Caco-2 (cell line): ENCODE results near the gene CTIF. TPM values are rescaled to one million over a fixed set of nuclear protein-coding genes. Genes with fewer than 3 reads are reported as not detected.
A peak's percentile ranks its signal among the peaks of the same experiment; 100 is the strongest.

Source experiments
- BruUV-seq: library from RNA; stranded (reverse); fragments of 400-500 nt; replicated peaks from 2 replicates; lab custom pipeline; 2021; lab: Mats Ljungman, UMichigan
- CTCF ChIA-PET: fragments of 300-600 bp; sonication (Branson Sonifier 250); formaldehyde crosslinking; loops from one replicate; lab custom pipeline; 2022; ENCODE audit warnings: antibody characterized with exemption; lab: Charles Lee
- POLR2A ChIA-PET: fragments of 300-600 bp; sonication (Branson Sonifier 250); formaldehyde crosslinking; loops from one replicate; lab custom pipeline; 2022; ENCODE audit warnings: antibody characterized with exemption; lab: Charles Lee
- DNase-seq, 2 experiments: peaks; one replicate each; pipeline versions ENCODE4 v3.0.0 to v3.0.0-alpha.2; 2020 to 2022
- H3K27me3 ChIP-seq: replicated peaks from 2 replicates; pipeline ENCODE4 v1.6.0; 2011; ENCODE audit warnings: low read length; ENCODE audit not compliant: control insufficient read depth, insufficient read depth
- H3K36me3 ChIP-seq: 2 replicates; pipeline ENCODE4 v1.5.1; 2011; ENCODE audit warnings: low read length; ENCODE audit not compliant: control insufficient read depth, insufficient read depth
- H3K4me1 ChIP-seq: fragments of 250-450 bp; sonication (Bioruptor Pico); 2 replicates; pipeline ENCODE4 v1.5.1; 2020; ENCODE audit warnings: mild to moderate bottlenecking
- H3K4me3 ChIP-seq: 2 replicates; pipeline ENCODE4 v1.5.1; 2011; ENCODE audit warnings: low read depth, mild to moderate bottlenecking, control low read depth, low read length
- H3K9me3 ChIP-seq: fragments of 250-450 bp; sonication (Bioruptor Pico); 2 replicates; pipeline ENCODE4 v1.5.1; 2020; ENCODE audit warnings: mild to moderate bottlenecking, moderate library complexity
- H3K27ac Mint-ChIP-seq: one replicate; pipeline ENCODE4 v1.8.0; 2022; ENCODE audit warnings: mixed read lengths; ENCODE audit not compliant: unreplicated experiment
- H3K27me3 Mint-ChIP-seq: one replicate; pipeline ENCODE4 v1.8.0; 2022; ENCODE audit warnings: mixed read lengths; ENCODE audit not compliant: insufficient read depth, unreplicated experiment
- H3K36me3 Mint-ChIP-seq: one replicate; pipeline ENCODE4 v1.8.0; 2022; ENCODE audit warnings: mild to moderate bottlenecking, mixed read lengths; ENCODE audit not compliant: insufficient read depth, unreplicated experiment
- H3K4me1 Mint-ChIP-seq: one replicate; pipeline ENCODE4 v1.8.0; 2022; ENCODE audit warnings: low read depth, mixed read lengths; ENCODE audit not compliant: unreplicated experiment
- H3K4me3 Mint-ChIP-seq: one replicate; pipeline ENCODE4 v1.8.0; 2022; ENCODE audit warnings: mild to moderate bottlenecking, moderate library complexity, mixed read lengths; ENCODE audit not compliant: unreplicated experiment
- H3K9me3 Mint-ChIP-seq: one replicate; pipeline ENCODE4 v1.8.0; 2022; ENCODE audit warnings: mixed read lengths; ENCODE audit not compliant: unreplicated experiment
- intact Hi-C: fragments of 100-400 bp; cut with micrococcal nuclease; formaldehyde crosslinking; loops from one replicate; pipeline ENCODE4 v1.10.0; 2022; ENCODE audit not compliant: unreplicated experiment
- total RNA-seq: library from RNA; stranded (reverse); gene quantifications from 2 replicates; pipeline ENCODE4 v1.2.3, GENCODE V29; 2022
- TF ChIP-seq, protein P1 (sequence below), 2 experiments: fragments of 200-600 bp in 1 of 2; IDR thresholded peaks; 1 replicate in 1 of 2; 2 replicates in 1 of 2; pipeline versions ENCODE4 v1.5.1 to v1.8.0; 2011 to 2022; ENCODE audit warnings: antibody characterized with exemption in 1 of 2, control low read depth in 1 of 2, inconsistent platforms in 1 of 2, low read depth in 1 of 2, low read length in 1 of 2, mild to moderate bottlenecking in 1 of 2, moderate library complexity in 1 of 2; ENCODE audit not compliant: insufficient read depth in 1 of 2, severe bottlenecking in 1 of 2, unreplicated experiment in 1 of 2

Gene CTIF
- total RNA-seq, 1 experiment from 2014 or later = 19.9 TPM

DNA sequence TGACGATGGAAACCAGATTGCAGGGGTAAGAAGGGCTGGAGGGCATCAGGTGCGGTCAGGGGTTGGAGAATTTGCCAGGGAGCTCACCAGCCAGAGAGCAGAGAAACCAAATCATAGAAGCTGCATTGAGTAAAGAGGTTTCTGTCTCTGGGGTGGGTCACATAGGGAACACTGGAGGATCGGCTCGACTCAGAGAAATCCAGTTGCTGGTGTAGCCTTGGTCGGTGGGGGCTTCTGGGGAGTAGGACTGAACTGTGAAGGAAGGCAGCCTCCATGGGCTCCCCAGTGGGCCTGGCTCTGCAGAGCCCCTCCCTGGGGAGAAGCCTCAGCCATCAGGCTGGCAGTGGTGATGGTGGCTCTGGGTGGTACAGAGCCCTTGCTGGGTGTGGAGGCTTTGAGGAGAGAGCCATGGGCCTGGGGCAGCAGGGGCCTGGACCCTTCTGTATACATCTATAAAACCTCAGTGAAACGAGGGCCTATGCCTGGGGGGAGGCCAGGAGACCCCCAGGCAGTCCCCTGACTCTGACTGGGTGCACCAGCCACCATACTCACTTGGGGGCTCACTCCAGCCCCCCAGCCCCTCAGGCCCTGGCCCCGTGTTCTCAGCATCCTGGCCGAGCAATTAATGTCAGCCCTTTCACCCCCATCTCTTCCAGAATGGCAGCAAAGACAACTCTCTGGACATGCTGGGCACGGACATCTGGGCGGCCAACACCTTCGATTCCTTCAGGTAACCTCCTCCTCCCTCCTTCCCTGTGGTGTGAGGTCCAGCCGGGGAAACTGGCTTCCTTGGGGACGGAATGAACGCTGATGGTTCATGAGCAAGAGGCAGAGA lies 124.5 kb downstream of the CTIF start:
- POLR2A ChIA-PET = no interaction called here
- peaks cover 18% of the 10 kb centered on the region for H3K36me3 Mint-ChIP-seq
- peaks cover 10% of the 10 kb centered on the region for H3K9me3 Mint-ChIP-seq
- H3K9me3 ChIP-seq = no peaks in the 10 kb centered on the region
- H3K27me3 ChIP-seq = no peaks in the 10 kb centered on the region
- intact Hi-C loops = no loop called here
- H3K27me3 Mint-ChIP-seq = no peaks in the 10 kb centered on the region
- H3K4me3 Mint-ChIP-seq = no peak overlapping the region
- no peak for DNase-seq
- no peak overlapping the region for H3K4me3 ChIP-seq
- H3K36me3 ChIP-seq = no peaks in the 10 kb centered on the region
- CTCF ChIA-PET = no interaction called here
- H3K4me1 Mint-ChIP-seq = peaks cover 31% of the 10 kb centered on the region
- no TSS peak for BruUV-seq
- H3K27ac Mint-ChIP-seq = peak overlapping the region; percentile 36
- peaks cover 18% of the 10 kb centered on the region; the same call in 1 of the 2 replicates for H3K4me1 ChIP-seq
- TF ChIP-seq, protein P1, sequence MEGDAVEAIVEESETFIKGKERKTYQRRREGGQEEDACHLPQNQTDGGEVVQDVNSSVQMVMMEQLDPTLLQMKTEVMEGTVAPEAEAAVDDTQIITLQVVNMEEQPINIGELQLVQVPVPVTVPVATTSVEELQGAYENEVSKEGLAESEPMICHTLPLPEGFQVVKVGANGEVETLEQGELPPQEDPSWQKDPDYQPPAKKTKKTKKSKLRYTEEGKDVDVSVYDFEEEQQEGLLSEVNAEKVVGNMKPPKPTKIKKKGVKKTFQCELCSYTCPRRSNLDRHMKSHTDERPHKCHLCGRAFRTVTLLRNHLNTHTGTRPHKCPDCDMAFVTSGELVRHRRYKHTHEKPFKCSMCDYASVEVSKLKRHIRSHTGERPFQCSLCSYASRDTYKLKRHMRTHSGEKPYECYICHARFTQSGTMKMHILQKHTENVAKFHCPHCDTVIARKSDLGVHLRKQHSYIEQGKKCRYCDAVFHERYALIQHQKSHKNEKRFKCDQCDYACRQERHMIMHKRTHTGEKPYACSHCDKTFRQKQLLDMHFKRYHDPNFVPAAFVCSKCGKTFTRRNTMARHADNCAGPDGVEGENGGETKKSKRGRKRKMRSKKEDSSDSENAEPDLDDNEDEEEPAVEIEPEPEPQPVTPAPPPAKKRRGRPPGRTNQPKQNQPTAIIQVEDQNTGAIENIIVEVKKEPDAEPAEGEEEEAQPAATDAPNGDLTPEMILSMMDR (IDR thresholded peaks at IDR 0.05; ENCODE audit: insufficient read depth in 1 of 2, low read depth in 1 of 2, low read length in 1 of 2, severe bottlenecking in 1 of 2, unreplicated experiment in 1 of 2) = no peak

DNA sequence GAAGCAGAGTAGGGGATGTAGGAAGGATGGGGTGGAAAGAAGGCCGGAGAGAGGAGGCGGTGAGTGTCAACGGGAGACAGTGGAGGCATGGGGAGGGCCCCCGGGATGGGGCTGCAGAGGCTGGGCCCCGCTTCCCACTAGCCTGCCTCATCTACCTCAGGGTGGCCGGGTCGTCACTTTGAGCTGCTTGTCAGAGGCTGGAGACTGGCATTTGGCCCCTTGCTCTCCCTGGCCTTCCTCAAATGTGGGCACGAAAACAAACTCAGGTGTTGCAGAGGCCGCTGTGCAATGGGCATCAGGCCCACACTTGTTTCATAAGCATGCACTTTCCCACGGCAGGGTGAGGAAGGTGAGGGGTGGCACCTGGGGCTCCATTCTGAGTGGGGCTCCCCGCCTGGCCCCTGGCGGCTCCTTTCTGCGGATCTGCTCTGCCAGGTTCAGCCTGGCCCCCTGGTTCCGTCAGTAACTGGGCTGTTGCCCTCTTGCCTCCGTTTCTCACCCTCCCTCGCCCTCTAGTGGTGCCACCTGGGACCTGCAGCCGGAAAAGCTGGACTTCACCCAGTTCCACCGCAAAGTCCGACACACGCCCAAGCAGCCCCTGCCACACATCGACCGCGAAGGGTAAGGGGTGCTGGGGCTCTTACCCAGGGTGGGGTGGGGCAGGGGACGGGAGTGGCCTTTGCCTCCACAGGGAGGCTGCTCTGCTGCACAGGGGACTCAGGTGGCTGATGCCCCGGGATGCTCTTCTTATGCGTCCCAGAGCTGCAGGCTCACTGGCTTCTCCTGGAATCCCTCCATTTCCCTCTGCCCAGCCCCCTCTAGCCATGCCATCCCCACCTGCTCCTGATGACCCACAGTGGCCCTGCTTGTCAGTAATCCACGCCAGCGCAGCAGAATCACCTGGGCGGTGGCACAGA lies 125.4 kb downstream of the CTIF start:
- Mint-ChIP-seq H3K27me3 (no peaks in the 10 kb centered on the region), H3K4me3 (no peak overlapping the region), H3K4me1 (peaks cover 31% of the 10 kb centered on the region), H3K27ac (no peak overlapping the region), H3K9me3 (peaks cover 10% of the 10 kb centered on the region), H3K36me3 (peaks cover 18% of the 10 kb centered on the region)
- H3K27me3 ChIP-seq = no peaks in the 10 kb centered on the region
- H3K36me3 ChIP-seq = no peaks in the 10 kb centered on the region
- no peaks in the 10 kb centered on the region for H3K9me3 ChIP-seq
- peak; percentile 39 to 59 for DNase-seq
- no TSS peak for BruUV-seq
- ChIA-PET CTCF (interaction anchor here (0.6 to 1.0 kb wide), 2 partner anchors 9 to 188 kb away, joined by 3 read pairs; no protein-coding TSS in a partner anchor), POLR2A (no interaction called here)
- peaks cover 18% of the 10 kb centered on the region; the same call in 1 of the 2 replicates for H3K4me1 ChIP-seq
- intact Hi-C loops = no loop called here
- TF ChIP-seq, protein P1 (IDR thresholded peaks at IDR 0.05; ENCODE audit: insufficient read depth in 1 of 2, low read depth in 1 of 2, low read length in 1 of 2, severe bottlenecking in 1 of 2, unreplicated experiment in 1 of 2) = peak; percentile 51 to 54
- H3K4me3 ChIP-seq = no peak overlapping the region

DNA sequence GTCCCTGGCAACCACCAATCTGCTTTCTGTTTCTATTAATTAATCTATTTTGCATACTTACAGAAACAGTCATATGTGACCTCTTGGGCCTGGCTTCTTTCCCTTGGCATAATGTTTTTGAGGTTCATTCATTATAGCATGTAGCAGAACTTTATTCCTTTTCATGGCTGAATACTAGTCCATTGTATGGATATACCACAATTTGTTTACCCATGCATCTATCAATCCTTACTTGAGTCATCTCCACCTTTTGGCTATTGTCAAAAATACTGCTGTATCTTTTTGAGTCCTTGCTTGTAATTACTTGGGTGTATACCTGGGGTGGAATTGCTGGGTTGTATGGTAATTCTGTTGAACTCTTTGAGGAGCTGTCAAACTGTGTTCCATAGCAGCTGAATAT lies 126.8 kb downstream of the CTIF start:
- H3K4me1 Mint-ChIP-seq = peaks cover 31% of the 10 kb centered on the region
- DNase-seq = no peak
- intact Hi-C loops = loop anchor here (2.0 to 5.0 kb wide), 2 partner anchors 58 to 123 kb away; no protein-coding TSS in a partner anchor
- no peaks in the 10 kb centered on the region for H3K27me3 ChIP-seq
- CTCF ChIA-PET = no interaction called here
- POLR2A ChIA-PET = no interaction called here
- peaks cover 18% of the 10 kb centered on the region; the same call in 1 of the 2 replicates for H3K4me1 ChIP-seq
- H3K4me3 Mint-ChIP-seq = no peak overlapping the region
- H3K36me3 Mint-ChIP-seq = peaks cover 18% of the 10 kb centered on the region
- BruUV-seq = no TSS peak
- peaks cover 10% of the 10 kb centered on the region for H3K9me3 Mint-ChIP-seq
- TF ChIP-seq, protein P1 (IDR thresholded peaks at IDR 0.05; ENCODE audit: insufficient read depth in 1 of 2, low read depth in 1 of 2, low read length in 1 of 2, severe bottlenecking in 1 of 2, unreplicated experiment in 1 of 2) = no peak
- no peaks in the 10 kb centered on the region for H3K9me3 ChIP-seq
- no peak overlapping the region for H3K4me3 ChIP-seq
- no peaks in the 10 kb centered on the region for H3K27me3 Mint-ChIP-seq
- H3K36me3 ChIP-seq = no peaks in the 10 kb centered on the region
- H3K27ac Mint-ChIP-seq = no peak overlapping the region
